Measurements from ENCODE around the gene EAF1. TPM values are rescaled to one million over a fixed set of nuclear protein-coding genes. Genes with fewer than 3 reads are reported as not detected.

The EAF1 gene
- total RNA-seq, 4 donors from 2014 or later = 18.5 to 33.4 (median 21.6) TPM

DNA sequence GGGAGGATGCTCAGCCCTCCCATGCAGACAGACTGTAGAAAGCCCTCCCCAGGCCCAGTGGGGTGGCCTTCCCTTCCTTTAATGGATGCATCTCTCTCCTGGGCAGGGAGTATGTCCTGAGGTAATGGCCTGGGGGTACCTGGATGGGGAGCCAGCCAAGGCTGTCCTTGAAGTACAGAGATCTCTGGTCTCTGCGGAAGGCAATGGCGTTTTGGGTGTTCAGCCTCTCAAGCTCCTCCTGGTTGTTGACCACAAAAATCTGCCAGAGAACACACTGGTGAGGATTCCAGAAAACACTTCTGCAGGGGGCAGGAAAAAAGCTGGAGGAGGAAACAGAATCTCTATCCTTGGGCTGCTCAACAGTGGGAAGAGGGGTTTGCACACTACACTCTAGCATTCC, 28.9 kb downstream of the EAF1 start:
- TF ChIP-seq, protein P1, sequence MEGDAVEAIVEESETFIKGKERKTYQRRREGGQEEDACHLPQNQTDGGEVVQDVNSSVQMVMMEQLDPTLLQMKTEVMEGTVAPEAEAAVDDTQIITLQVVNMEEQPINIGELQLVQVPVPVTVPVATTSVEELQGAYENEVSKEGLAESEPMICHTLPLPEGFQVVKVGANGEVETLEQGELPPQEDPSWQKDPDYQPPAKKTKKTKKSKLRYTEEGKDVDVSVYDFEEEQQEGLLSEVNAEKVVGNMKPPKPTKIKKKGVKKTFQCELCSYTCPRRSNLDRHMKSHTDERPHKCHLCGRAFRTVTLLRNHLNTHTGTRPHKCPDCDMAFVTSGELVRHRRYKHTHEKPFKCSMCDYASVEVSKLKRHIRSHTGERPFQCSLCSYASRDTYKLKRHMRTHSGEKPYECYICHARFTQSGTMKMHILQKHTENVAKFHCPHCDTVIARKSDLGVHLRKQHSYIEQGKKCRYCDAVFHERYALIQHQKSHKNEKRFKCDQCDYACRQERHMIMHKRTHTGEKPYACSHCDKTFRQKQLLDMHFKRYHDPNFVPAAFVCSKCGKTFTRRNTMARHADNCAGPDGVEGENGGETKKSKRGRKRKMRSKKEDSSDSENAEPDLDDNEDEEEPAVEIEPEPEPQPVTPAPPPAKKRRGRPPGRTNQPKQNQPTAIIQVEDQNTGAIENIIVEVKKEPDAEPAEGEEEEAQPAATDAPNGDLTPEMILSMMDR (IDR thresholded peaks at IDR 0.05; ENCODE audit: low read depth) = no peak

DNA sequence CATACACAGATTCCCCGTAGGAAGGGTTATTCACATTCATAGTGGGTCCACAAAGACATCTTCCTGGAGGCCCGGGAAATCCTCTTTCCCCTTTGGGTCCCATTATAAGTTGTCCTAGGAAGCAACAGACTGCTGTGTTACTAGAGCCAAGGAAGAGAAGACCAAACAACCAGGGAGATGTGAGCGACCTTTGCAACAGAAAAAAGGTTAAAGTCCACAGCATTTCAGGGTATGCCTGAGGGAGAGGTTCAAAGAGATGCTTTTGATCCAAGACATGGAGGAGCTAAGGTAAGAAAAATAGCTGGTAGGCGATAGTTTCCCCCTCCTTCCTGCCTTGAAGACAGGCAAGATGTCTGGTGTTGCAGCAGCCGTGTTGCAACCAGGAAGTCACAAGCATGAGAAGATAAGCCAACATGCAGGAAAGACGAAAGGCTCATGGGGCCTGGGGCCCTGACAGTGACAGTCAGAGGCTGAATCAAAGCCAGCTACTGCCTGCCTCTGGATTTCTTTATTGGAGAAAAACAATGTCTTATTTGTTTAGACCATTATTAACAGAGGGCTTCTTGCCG, 30.9 kb downstream of the EAF1 start:
- TF ChIP-seq, protein P1 (IDR thresholded peaks at IDR 0.05; ENCODE audit: low read depth) = no peak

GRCh38 chr3:15460891-15461531, 33.6 kb downstream of the EAF1 start:
- TF ChIP-seq, protein P1 (IDR thresholded peaks at IDR 0.05; ENCODE audit: low read depth) = no peak

DNA sequence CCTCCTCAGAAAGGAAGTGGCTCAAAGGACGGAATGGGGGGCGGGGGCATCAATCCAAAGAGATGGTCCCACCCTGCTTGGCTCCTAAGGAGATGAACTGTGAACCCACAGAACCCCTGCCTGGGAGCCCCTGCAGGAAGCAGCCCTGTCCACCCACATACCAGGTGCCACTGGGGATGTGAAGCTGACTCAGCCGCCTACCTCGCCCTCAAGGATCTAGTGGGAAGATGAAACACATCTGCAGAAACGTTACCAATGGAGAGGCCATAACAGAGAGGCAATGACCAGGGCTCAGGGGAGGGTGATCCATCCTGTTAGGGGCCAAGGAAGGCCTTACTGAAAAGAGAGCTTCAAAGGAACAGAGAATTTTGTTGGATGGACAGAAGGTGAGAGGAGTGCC, 35.1 kb downstream of the EAF1 start:
- TF ChIP-seq, protein P1 (IDR thresholded peaks at IDR 0.05; ENCODE audit: low read depth) = no peak

DNA sequence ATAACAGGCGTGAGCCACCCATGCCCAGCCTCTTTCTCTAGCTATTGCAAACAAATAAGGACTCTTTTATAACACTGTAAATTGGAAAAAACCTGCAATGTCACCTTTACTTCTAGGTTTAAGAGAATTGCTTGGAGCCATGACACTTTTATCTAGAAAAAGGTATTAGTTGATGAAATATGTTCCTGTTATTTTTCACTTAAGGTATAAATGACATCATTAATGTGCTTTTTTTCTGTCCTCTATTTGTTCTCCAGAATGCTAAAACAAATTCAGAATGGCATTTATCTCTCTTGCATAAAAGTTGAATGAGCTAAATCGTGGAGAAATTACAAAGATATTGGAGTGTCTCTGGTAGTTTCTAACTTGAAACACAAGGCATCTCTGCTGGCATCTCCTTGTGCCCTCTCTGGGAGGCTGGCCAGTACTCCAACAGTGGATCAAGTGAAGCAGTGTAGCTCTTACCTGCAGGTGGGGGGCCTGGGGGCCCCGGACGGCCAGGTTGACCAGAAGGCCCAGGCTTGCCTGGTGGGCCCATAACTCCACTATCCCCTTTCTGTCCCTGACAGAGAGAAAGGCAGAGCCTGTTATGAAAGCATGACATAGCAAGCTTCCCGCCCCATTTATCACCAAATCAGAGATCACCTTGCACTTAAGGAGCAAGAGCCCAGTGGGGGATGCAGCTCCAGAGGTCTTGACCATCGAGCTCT, 38.6 kb downstream of the EAF1 start:
- TF ChIP-seq, protein P1 (IDR thresholded peaks at IDR 0.05; ENCODE audit: low read depth) = no peak

DNA sequence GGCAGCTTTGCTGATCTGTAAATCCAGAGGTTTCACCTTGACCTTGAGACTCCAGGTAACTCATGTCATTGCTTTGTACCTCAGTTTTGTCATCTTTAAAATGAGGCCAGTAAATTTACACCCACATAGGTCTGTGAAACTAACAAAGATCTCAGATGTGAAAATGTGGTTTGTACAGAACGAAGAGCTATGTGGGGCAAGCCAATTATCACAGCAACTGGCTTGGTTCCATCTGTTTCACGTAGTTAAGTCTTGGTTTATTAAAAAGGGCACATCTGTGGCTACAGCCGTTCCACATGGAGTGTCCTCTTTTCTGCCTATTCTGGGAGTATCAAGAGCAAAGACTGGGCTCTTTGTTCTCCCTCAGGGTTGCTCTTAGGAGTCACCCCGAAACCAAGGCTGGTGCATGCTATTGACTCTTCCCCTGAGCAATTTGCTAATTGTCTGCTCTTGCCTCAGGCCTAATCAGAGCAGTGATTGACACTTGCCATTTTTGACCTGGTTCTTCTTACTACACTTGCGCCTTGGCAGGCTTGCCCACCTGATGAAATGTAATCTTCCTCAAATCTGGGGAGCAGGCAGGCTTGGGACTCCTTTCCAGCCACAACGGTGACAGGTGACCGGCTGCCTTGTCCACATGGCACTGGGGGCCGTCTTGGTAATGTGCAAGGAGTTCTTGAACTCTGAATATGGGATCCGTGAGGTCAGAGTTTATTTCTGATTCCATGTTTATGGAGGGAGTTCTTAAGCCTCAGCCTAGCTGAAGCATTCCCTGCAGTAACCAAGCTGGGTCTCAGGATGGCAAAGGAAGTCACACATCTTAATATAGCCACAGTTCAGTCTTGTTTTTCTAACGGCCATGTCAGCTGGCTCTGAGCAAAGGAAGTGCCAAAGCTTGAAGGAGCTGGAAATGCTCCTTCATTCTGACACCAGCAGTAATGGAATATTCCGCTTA, 40.1 kb downstream of the EAF1 start:
- TF ChIP-seq, protein P1 (IDR thresholded peaks at IDR 0.05; ENCODE audit: low read depth) = no peak

Data from subcutaneous adipose tissue (tissue), 4 donors.